A549 (cell line): ENCODE measurements around the gene TBC1D10B. TPM values are rescaled to one million over a fixed set of nuclear protein-coding genes. Genes with fewer than 3 reads are reported as not detected.
A peak's percentile ranks its signal among the peaks of the same experiment; 100 is the strongest.

ENCODE experiments used
- ATAC-seq, 2 experiments: fragments of 200-7000 bp in 1 of 2; fragments of >200 bp in 1 of 2; cut with Nextera tagmentation in 1 of 2; cut with Tn5 transposase in 1 of 2; 3 replicates each; pipeline versions ENCODE4 v1.8.0 to v1.9.1; 2018 to 2020; ENCODE audit warnings: mild to moderate bottlenecking in 1 of 2, moderate library complexity in 1 of 2
- CTCF ChIA-PET: fragments of 300-600 bp; sonication (Branson Sonifier 250); formaldehyde crosslinking; extraction: SDS; loops from one replicate; lab custom pipeline; 2021; ENCODE audit warnings: antibody characterized with exemption, inconsistent platforms; lab: Yijun Ruan, JAX
- POLR2A ChIA-PET: fragments of 350-600 bp; formaldehyde crosslinking; extraction: SDS; loops from one replicate; lab custom pipeline; 2021; ENCODE audit warnings: antibody characterized with exemption, inconsistent platforms; lab: Yijun Ruan, JAX
- DNase-seq, 2 experiments: peaks; one replicate each; pipeline versions ENCODE4 v3.0.0 to v3.0.0-alpha.2; 2011 to 2016; ENCODE audit warnings: low read depth in 1 of 2, low spot score in 1 of 2
- FAIRE-seq: peaks from 2 replicates; lab custom pipeline; 2011; peaks lifted over from hg19 to GRCh38; lab: Jason Lieb, UNC
- H3K27ac ChIP-seq, 2 experiments: fragments of >200 bp; sonication (Bioruptor Twin); formaldehyde crosslinking; 3 replicates each; pipeline ENCODE4 v1.5.1; 2016 to 2017
- H3K4me1 ChIP-seq: fragments of >200 bp; sonication (Bioruptor Twin); formaldehyde crosslinking; 3 replicates; pipeline ENCODE4 v1.6.1; 2016
- H3K4me2 ChIP-seq: fragments of >200 bp; sonication (Bioruptor Twin); formaldehyde crosslinking; 3 replicates; pipeline ENCODE4 v1.6.1; 2016
- H3K4me3 ChIP-seq: fragments of >200 bp; sonication (Bioruptor Twin); formaldehyde crosslinking; 3 replicates; pipeline ENCODE4 v1.5.1; 2016
- H3K9me3 ChIP-seq: fragments of >200 bp; sonication (Bioruptor Twin); formaldehyde crosslinking; 3 replicates; pipeline ENCODE4 v1.6.1; 2016
- CBX2 ChIP-seq: fragments of 200-600 bp; sonication (generic); IDR thresholded peaks from 2 replicates; pipeline ENCODE4 v1.6.1; 2016; ENCODE audit warnings: low read depth, mild to moderate bottlenecking, borderline replicate concordance
- CHD4 ChIP-seq: fragments of 200-600 bp; sonication (generic); IDR thresholded peaks from 2 replicates; pipeline ENCODE4 v1.6.1; 2016; ENCODE audit warnings: antibody characterized with exemption, mild to moderate bottlenecking, borderline replicate concordance
- EHMT2 ChIP-seq: fragments of 200-600 bp; sonication (generic); IDR thresholded peaks from 2 replicates; pipeline ENCODE4 v1.6.1; 2016; ENCODE audit warnings: antibody characterized with exemption, low read depth, mild to moderate bottlenecking, moderate library complexity
- FOSB ChIP-seq: fragments of 250-450 bp; sonication (Bioruptor Pico); IDR thresholded peaks from 2 replicates; pipeline ENCODE4 v1.5.0; 2020; ENCODE audit warnings: mild to moderate bottlenecking, moderate library complexity
- FOSL2 ChIP-seq, 2 experiments: fragments of 450-650 bp in 1 of 2; fragments of >200 bp in 1 of 2; sonication (Bioruptor Twin) in 1 of 2; formaldehyde crosslinking; IDR thresholded peaks; 2 replicates each; pipeline versions ENCODE4 v1.5.0 to v1.6.1; 2016 to 2020; ENCODE audit warnings: mild to moderate bottlenecking in 1 of 2, moderate library complexity in 1 of 2
- FOXS1 ChIP-seq: fragments of 250-450 bp; sonication (Bioruptor Pico); IDR thresholded peaks from 2 replicates; pipeline ENCODE4 v1.5.0; 2020; ENCODE audit warnings: mild to moderate bottlenecking, moderate library complexity
- GATA3 ChIP-seq: IDR thresholded peaks from 2 replicates; pipeline ENCODE4 v1.6.1; 2012; ENCODE audit warnings: borderline replicate concordance
- HOXA7 ChIP-seq: fragments of 250-450 bp; sonication (Bioruptor Pico); IDR thresholded peaks from 2 replicates; pipeline ENCODE4 v1.5.0; 2020; ENCODE audit warnings: mild to moderate bottlenecking, moderate library complexity
- HOXB5 ChIP-seq: fragments of 250-450 bp; sonication (Bioruptor Pico); IDR thresholded peaks from 2 replicates; pipeline ENCODE4 v1.5.0; 2020; ENCODE audit warnings: mild to moderate bottlenecking, moderate library complexity
- JUN ChIP-seq, 2 experiments: fragments of >200 bp; sonication (Bioruptor Twin); formaldehyde crosslinking; IDR thresholded peaks; 2 replicates in 1 of 2; 3 replicates in 1 of 2; pipeline ENCODE4 v1.6.1; 2016 to 2017
- JUNB ChIP-seq: fragments of >200 bp; sonication (Bioruptor Twin); formaldehyde crosslinking; IDR thresholded peaks from 2 replicates; pipeline ENCODE4 v1.6.1; 2016
- KDM5A ChIP-seq: fragments of 200-600 bp; sonication (generic); IDR thresholded peaks from 2 replicates; pipeline ENCODE4 v1.6.1; 2016; ENCODE audit warnings: antibody characterized with exemption, mild to moderate bottlenecking
- MAZ ChIP-seq: fragments of 150-350 bp; IDR thresholded peaks from 2 replicates; pipeline ENCODE4 v1.6.1; 2014; ENCODE audit warnings: antibody characterized with exemption, low read depth, low read length, borderline replicate concordance
- POLR2AphosphoS2 ChIP-seq: conservative IDR thresholded peaks from 2 replicates; pipeline ENCODE4 v1.6.1; 2012; ENCODE audit warnings: low read length, improper control_type of control experiment, inconsistent platforms
- RCOR1 ChIP-seq: fragments of 150-350 bp; IDR thresholded peaks from 2 replicates; pipeline ENCODE4 v1.6.1; 2014; ENCODE audit warnings: antibody characterized with exemption, low read length, low read depth
- RFX5 ChIP-seq: fragments of 450-650 bp; IDR thresholded peaks from 2 replicates; pipeline ENCODE4 v1.7.1; 2014; ENCODE audit warnings: antibody characterized with exemption, mild to moderate bottlenecking, moderate library complexity
- SMC3 ChIP-seq: fragments of >200 bp; sonication (Bioruptor Twin); formaldehyde crosslinking; IDR thresholded peaks from 3 replicates; pipeline ENCODE4 v1.6.1; 2018; ENCODE audit warnings: inconsistent platforms
- ZFP36 ChIP-seq: fragments of 450-650 bp; IDR thresholded peaks from 2 replicates; pipeline ENCODE4 v1.6.1; 2014; ENCODE audit warnings: borderline replicate concordance; ENCODE audit not compliant: partially characterized antibody
- WGBS: methylation state at CpG from one replicate; pipeline ENCODE4 v1.1.6; 2017; ENCODE audit errors: missing lambda C conversion rate; 5-methylcytosine and 5-hydroxymethylcytosine counted together
- polyA plus RNA-seq, 4 experiments: library from polyadenylated mRNA; depleted of rRNA in 3 of 4; stranded (reverse); fragments of >200 nt; fragmentation: RNase III in 1 of 4; extraction: RNeasy Plus Mini Kit Qiagen cat#74134 plus additional on column Dnase treatment in 1 of 4; gene quantifications; 2 replicates in 3 of 4; 3 replicates in 1 of 4; pipeline ENCODE4 v1.2.3, GENCODE V29; 2011 to 2017
- TF ChIP-seq, protein P1 (sequence below): IDR thresholded peaks from 2 replicates; pipeline ENCODE4 v1.6.1; 2012
- TF ChIP-seq, protein P2 (sequence below): IDR thresholded peaks from 2 replicates; pipeline ENCODE4 v1.6.1; 2012
- TF ChIP-seq, protein P3 (sequence below): IDR thresholded peaks from 2 replicates; pipeline ENCODE4 v1.6.1; 2012; ENCODE audit warnings: low read depth, borderline replicate concordance

The TBC1D10B gene
- polyA plus RNA-seq, 2 of the 4 experiments (the other 2 are of a cell fraction), result 10.9 to 23.2 TPM

DNA sequence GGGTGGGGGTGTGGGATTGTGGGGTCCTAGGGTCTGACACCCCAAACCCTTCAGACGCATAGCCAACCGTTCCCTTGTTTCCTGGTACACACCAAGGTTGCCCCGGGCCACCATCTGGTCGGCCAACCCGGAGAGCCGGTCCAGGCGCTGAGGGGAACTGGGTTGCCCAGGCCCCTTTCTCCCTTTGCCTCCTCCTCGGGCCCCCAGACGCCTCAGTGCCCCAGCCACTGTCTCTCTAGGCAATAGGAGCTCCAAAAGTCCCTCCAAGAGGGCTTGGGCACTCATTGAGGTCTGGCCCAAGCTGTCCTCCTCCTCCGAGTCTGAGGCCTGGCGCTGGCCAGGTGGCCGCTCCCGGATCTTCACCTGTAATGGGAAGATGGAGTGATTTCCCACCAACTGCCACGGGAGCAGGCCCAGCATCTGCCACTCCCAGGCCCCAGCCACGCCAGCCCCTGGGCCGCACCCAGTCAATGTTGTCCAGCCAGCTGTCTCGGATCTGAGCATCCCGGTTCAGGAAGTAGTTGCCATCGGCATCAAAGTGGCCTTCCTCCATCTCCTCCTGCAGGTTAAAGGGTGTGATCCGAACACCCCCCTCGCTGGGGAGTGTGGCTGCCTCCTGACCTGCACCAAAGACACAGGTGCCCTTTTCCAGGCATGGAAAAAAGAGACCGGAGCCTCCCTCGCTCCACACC, 16.7 kb downstream of the TBC1D10B start:
- TF ChIP-seq JUNB (no peak), HOXB5 (CRISPR knock-in tag) (no peak), MAZ (no peak), RFX5 (no peak), ZFP36 (no peak), CHD4 (no peak), SMC3 (no peak), CBX2 (no peak), RCOR1 (no peak), KDM5A (no peak)
- TF ChIP-seq, protein P1, sequence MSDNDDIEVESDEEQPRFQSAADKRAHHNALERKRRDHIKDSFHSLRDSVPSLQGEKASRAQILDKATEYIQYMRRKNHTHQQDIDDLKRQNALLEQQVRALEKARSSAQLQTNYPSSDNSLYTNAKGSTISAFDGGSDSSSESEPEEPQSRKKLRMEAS, result no peak
- TF ChIP-seq, protein P2, sequence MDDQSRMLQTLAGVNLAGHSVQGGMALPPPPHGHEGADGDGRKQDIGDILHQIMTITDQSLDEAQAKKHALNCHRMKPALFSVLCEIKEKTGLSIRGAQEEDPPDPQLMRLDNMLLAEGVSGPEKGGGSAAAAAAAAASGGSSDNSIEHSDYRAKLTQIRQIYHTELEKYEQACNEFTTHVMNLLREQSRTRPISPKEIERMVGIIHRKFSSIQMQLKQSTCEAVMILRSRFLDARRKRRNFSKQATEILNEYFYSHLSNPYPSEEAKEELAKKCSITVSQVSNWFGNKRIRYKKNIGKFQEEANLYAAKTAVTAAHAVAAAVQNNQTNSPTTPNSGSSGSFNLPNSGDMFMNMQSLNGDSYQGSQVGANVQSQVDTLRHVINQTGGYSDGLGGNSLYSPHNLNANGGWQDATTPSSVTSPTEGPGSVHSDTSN, result no peak
- TF ChIP-seq, protein P3, sequence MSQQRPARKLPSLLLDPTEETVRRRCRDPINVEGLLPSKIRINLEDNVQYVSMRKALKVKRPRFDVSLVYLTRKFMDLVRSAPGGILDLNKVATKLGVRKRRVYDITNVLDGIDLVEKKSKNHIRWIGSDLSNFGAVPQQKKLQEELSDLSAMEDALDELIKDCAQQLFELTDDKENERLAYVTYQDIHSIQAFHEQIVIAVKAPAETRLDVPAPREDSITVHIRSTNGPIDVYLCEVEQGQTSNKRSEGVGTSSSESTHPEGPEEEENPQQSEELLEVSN, result no peak
- H3K9me3 ChIP-seq, result no peaks in the 10 kb centered on the region
- DNase-seq (no peak), FAIRE-seq (no peak), ATAC-seq (no peak)
- POLR2A ChIA-PET, result interaction anchor here (2.2 kb wide), 1 partner anchor 17 kb away, joined by 17 read pairs; the partner anchor contains the start of gene TBC1D10B
- CTCF ChIA-PET, result interaction anchor here (1.1 to 2.4 kb wide), 2 partner anchors 55 to 56 kb away, joined by 3 to 6 read pairs; no protein-coding TSS in a partner anchor
- H3K27ac ChIP-seq, result peak overlapping the region in 1 of 2 experiments; percentile 96; a peak in 3 of 6 replicates
- WGBS, result 92% methylated on average over 21 of the region's 23 CpGs
- H3K4me3 ChIP-seq, result peak overlapping the region; percentile 70; the same call in 2 of the 3 replicates
- H3K4me2 ChIP-seq, result peak overlapping the region; percentile 72
- peaks cover 50% of the 10 kb centered on the region for H3K4me1 ChIP-seq

DNA sequence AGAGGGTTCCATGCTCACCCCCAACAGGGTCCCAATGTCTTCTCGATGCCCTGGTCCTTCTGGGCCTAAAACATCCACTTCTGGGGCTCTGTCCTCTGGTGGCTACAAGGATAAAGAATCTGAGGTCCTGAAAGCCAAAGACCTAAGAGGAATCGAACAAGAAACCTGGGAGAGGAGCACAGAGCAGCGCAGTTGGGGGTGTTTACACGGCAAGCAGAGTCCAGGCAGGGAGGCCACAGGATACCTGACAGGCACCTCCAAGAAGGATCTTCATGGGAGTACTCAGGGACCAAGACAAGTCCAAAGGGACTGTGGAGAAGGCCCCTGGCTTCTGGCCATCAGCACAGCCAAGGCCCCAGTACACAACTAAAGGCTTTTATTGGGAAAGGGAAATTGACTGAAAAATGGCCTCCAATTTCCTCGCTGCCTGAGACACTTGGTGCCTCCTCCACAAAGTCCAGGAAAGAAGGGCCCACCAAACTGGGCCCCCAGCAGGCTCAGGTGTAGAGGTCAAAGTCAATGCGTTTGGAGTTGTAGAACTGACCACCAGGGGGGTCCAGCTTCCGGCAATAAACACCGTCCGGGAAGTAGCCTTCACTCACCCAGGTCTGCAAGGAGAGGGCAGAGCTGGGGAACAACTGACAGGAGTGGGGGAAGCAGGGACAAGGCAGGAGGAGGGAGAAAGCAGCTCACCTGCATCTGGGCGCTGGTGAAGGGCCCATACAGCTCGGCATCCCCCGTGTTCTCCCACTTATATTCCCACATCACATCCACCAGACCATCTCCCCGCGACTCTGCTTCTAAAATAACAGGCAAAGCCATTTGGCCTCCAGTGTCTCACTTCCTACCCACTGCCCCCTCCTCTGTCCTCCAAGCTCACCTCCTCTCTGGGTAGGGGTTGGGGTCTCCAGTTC, 17.5 kb downstream of the TBC1D10B start:
- peak overlapping the region; percentile 46 for H3K4me2 ChIP-seq
- ATAC-seq (no peak), FAIRE-seq (no peak), DNase-seq (no peak)
- TF ChIP-seq POLR2AphosphoS2, result no peak
- TF ChIP-seq EHMT2, result no peak
- no peak for TF ChIP-seq FOSB (CRISPR knock-in tag)
- CTCF ChIA-PET, result interaction anchor here (0.8 to 2.4 kb wide), 2 partner anchors 11 to 56 kb away, joined by 3 to 6 read pairs; no protein-coding TSS in a partner anchor
- peak overlapping the region; percentile 32 to 96; a peak in 4 of 6 replicates for H3K27ac ChIP-seq
- 90% methylated on average over 14 of the region's 14 CpGs for WGBS
- no peak overlapping the region for H3K4me3 ChIP-seq
- H3K4me1 ChIP-seq, result peaks cover 50% of the 10 kb centered on the region
- no peaks in the 10 kb centered on the region for H3K9me3 ChIP-seq
- POLR2A ChIA-PET, result interaction anchor here (1.2 kb wide), 1 partner anchor 17 kb away, joined by 3 read pairs; no protein-coding TSS in a partner anchor

DNA sequence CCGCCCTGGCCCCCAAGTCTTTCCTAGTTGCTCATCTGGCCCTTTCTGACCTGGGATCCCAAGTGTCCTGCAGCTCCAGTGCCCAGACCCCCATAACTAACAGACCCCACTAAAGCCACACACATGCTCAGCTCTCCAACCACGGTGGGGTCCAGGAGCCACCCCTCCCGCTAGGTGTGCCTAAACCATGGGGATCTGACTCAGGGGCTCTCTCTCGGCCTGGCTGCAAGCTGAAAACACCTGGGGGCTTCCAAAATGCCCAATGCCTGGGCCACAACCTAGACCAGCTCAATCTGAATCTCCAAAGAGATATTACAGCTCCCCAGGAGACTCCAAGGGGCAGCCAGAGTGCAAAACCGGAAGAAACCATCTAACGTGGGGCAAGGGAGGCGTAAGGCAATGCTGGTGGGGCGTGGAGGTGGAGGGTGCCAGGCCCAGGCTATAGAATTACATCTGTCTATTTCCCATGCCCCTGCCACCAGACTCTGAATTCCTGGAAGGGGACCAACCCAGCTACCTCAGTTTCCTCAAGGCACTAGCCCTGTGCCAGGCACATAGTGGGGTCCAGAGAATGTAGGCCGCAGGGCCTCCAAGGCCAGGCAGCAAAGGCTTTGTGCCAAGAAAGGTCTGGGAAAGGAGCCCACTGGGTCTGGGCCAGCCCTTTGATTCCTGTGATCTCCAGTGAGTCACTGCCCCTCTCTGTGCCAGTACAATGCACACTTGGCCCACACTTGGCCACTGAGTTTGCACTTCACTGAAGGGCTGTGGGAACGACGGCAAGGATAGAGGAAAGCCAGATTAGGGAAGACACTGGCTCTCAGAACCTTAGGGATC, 18.5 kb downstream of the TBC1D10B start:
- Histone ChIP-seq H3K4me1 (peaks cover 41% of the 10 kb centered on the region), H3K4me3 (no peak overlapping the region), H3K9me3 (no peaks in the 10 kb centered on the region), H3K27ac (peak overlapping the region; percentile 32 to 96; a peak in 4 of 6 replicates), H3K4me2 (peak overlapping the region; percentile 46)
- FAIRE-seq, result no peak
- CTCF ChIA-PET, result interaction anchor here (0.8 to 2.4 kb wide), 2 partner anchors 10 to 57 kb away, joined by 3 to 6 read pairs; no protein-coding TSS in a partner anchor
- 68% methylated on average over 11 of the region's 11 CpGs for WGBS
- TF ChIP-seq JUN (IDR thresholded peaks at IDR 0.05), result 0 out of 5 replicates have a peak, but pooled peaks of 1 of the 2 experiments have one; percentile 27
- TF ChIP-seq FOSL2 (IDR thresholded peaks at IDR 0.05), result no peak
- peak; percentile 46 for TF ChIP-seq FOSL2 (CRISPR knock-in tag; IDR thresholded peaks at IDR 0.05)
- no peak for TF ChIP-seq HOXA7 (CRISPR knock-in tag)
- 0 out of 2 replicates have a peak, but pooled peaks have one; percentile 28 for TF ChIP-seq GATA3
- TF ChIP-seq FOXS1 (CRISPR knock-in tag), result no peak
- POLR2A ChIA-PET, result interaction anchor here (1.2 kb wide), 1 partner anchor 16 kb away, joined by 3 read pairs; no protein-coding TSS in a partner anchor
- DNase-seq, result peak in 1 of 2 experiments; percentile 60
- peak in 1 of 2 experiments; percentile 9; a peak in 1 of 6 replicates for ATAC-seq
